Metanephros (tissue), 1 donor: ENCODE results near the gene FOXN4. TPM values are rescaled to one million over a fixed set of nuclear protein-coding genes. Genes with fewer than 3 reads are reported as not detected.

Experiments used
- total RNA-seq: library from RNA; depleted of rRNA; stranded (reverse); fragments of >200 nt; gene quantifications from one replicate; pipeline ENCODE4 v1.2.3, GENCODE V29; 2014

Gene FOXN4, protein sequence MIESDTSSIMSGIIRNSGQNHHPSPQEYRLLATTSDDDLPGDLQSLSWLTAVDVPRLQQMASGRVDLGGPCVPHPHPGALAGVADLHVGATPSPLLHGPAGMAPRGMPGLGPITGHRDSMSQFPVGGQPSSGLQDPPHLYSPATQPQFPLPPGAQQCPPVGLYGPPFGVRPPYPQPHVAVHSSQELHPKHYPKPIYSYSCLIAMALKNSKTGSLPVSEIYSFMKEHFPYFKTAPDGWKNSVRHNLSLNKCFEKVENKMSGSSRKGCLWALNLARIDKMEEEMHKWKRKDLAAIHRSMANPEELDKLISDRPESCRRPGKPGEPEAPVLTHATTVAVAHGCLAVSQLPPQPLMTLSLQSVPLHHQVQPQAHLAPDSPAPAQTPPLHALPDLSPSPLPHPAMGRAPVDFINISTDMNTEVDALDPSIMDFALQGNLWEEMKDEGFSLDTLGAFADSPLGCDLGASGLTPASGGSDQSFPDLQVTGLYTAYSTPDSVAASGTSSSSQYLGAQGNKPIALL
- total RNA-seq = 0.29 TPM

DNA sequence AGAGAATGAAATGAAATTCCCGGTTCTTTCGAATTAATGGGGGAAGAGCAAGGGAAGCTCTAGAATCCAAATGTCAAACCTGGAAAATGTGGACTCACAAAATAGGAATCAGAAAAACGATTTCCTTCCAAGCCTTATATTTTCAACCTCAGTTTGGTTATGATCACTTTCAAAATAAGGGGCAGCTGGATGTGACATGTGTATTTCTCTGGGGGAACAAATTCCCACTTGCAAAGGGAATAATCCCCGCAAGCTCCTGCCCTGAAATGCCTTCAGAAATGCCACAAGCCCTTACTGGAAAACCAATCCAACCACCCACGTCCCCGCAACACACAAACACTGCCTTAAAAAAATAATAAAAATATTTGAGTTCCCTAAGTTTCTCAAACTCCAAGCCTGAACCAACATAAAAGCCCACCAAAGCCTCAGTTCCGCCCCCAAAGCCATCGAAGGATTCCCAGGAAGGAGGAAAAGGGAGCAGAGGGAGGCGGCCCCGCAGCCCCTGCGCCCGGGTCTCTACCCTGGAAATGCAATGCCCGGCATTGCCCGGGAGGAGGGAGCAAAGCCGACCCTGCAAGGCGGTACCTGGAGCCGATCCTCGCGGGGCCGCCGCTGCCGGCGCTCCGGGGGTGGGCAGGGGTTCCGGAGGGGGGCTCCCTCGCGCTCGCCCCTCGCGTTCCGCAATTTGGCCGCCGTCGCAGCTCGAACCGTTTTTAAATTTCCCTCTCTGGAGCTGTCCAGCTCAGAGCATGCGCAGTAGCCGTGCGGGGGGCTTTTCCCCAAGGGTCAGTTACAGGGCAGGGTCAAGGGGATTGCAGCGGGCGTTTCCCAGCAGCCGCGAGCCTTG is at the start of gene FOXN4:
Gene FOXN4, minus strand, starts transcription at position 751 of the 847 bp plus-strand sequence. CDS start 963 bp downstream, outside the sequence.

GRCh38 chr12:109347589-109347988 is 38.5 kb upstream of the FOXN4 start, which contains the start of gene MYO1H:
Gene MYO1H, plus strand, starts transcription at chr12:109347900. Its CDS starts 61 bp downstream, at chr12:109347961.

Other genes starting within 250 kb of the FOXN4 start
- gene ALKBH2, start 215.8 kb downstream of the FOXN4 start, total RNA-seq = 22.1 TPM
- 47.3 TPM for gene UNG, start 211.7 kb downstream of the FOXN4 start, total RNA-seq
- gene ACACB, start 192.7 kb downstream of the FOXN4 start, total RNA-seq = 54.4 TPM
- 0.53 TPM for gene MYO1H, start 38.6 kb upstream of the FOXN4 start, total RNA-seq
- 73.7 TPM for gene KCTD10, start 168.0 kb upstream of the FOXN4 start, total RNA-seq
- gene UBE3B, start 168.3 kb upstream of the FOXN4 start, total RNA-seq = 64.2 TPM